SK-N-SH (cell line): ENCODE results near the gene EVC. TPM values are rescaled to one million over a fixed set of nuclear protein-coding genes. Genes with fewer than 3 reads are reported as not detected.

Experiments
- CTCF ChIA-PET: fragments of 300-600, 350-600 bp; formaldehyde crosslinking; extraction: SDS; loops from one replicate; lab custom pipeline; 2021; lab: Yijun Ruan, JAX
- POLR2A ChIA-PET: fragments of 350-600 bp; sonication (Branson Sonifier 250); formaldehyde crosslinking; extraction: SDS; loops from one replicate; lab custom pipeline; 2020; ENCODE audit warnings: antibody characterized with exemption, inconsistent platforms; lab: Yijun Ruan, JAX
- DNase-seq: peaks from one replicate; pipeline ENCODE4 v3.0.0; 2012
- H2AFZ ChIP-seq: fragments of 200-600 bp; sonication (generic); 2 replicates; pipeline ENCODE4 v1.8.1; 2016; ENCODE audit warnings: antibody characterized with exemption, mild to moderate bottlenecking, low read depth
- H3F3A ChIP-seq: fragments of 200-600 bp; sonication (generic); replicated peaks from 2 replicates; pipeline ENCODE3; 2016; ENCODE audit warnings: antibody characterized with exemption, mild to moderate bottlenecking; ENCODE audit not compliant: insufficient read depth
- H3K27ac ChIP-seq, 2 experiments: fragments of 200-500 bp in 1 of 2; fragments of 200-600 bp in 1 of 2; sonication (Bioruptor generic) in 1 of 2; sonication (generic), shearing (Covaris generic) in 1 of 2; 2 replicates each; pipeline versions ENCODE4 v1.5.1 to v1.6.1; 2014 to 2016; ENCODE audit warnings: low read depth in 2 of 2, inconsistent platforms in 1 of 2, low read length in 1 of 2, mild to moderate bottlenecking in 1 of 2, mixed read lengths in 1 of 2
- H3K27me3 ChIP-seq: fragments of 200-600 bp; sonication (generic), shearing (Covaris generic); 2 replicates; pipeline ENCODE4 v1.6.1; 2016; ENCODE audit warnings: mixed run types; ENCODE audit not compliant: insufficient read depth
- H3K36me3 ChIP-seq, 2 experiments: fragments of 200-500 bp in 1 of 2; fragments of 200-600 bp in 1 of 2; sonication (Bioruptor generic) in 1 of 2; sonication (generic) in 1 of 2; replicated peaks in 1 of 2; 2 replicates each; pipeline versions ENCODE3 to v1.5.1; 2014 to 2016; ENCODE audit warnings: low read length in 1 of 2, mild to moderate bottlenecking in 1 of 2; ENCODE audit not compliant: insufficient read depth in 2 of 2, control insufficient read depth in 1 of 2
- H3K4me1 ChIP-seq, 2 experiments: fragments of 200-500 bp in 1 of 2; fragments of 200-600 bp in 1 of 2; sonication (Bioruptor generic) in 1 of 2; sonication (generic), shearing (Covaris generic) in 1 of 2; 2 replicates each; pipeline versions ENCODE4 v1.5.1 to v1.6.1; 2014 to 2016; ENCODE audit warnings: low read depth in 1 of 2, low read length in 1 of 2, mixed run types in 1 of 2; ENCODE audit not compliant: insufficient read depth in 2 of 2, control insufficient read depth in 1 of 2
- H3K4me2 ChIP-seq: fragments of 200-600 bp; sonication (generic), shearing (Covaris generic); 2 replicates; pipeline ENCODE4 v1.6.1; 2017; ENCODE audit warnings: mixed run types
- H3K4me3 ChIP-seq, 2 experiments: fragments of 200-500 bp in 1 of 2; fragments of 200-600 bp in 1 of 2; sonication (Bioruptor generic) in 1 of 2; sonication (generic), shearing (Covaris generic) in 1 of 2; 2 replicates each; pipeline versions ENCODE4 v1.5.1 to v1.8.1; 2014 to 2016; ENCODE audit warnings: low read depth in 2 of 2, inconsistent platforms in 1 of 2, low read length in 1 of 2, mild to moderate bottlenecking in 1 of 2, mixed read lengths in 1 of 2, moderate library complexity in 1 of 2
- H3K79me2 ChIP-seq: fragments of 200-600 bp; sonication (generic); 2 replicates; pipeline ENCODE4 v1.8.1; 2017; ENCODE audit warnings: mild to moderate bottlenecking; ENCODE audit not compliant: insufficient read depth
- H3K9ac ChIP-seq: fragments of 200-600 bp; sonication (generic); 2 replicates; pipeline ENCODE4 v1.6.1; 2017; ENCODE audit warnings: mixed run types
- H3K9me2 ChIP-seq: fragments of 200-600 bp; sonication (generic); 2 replicates; pipeline ENCODE4 v1.6.1; 2017; ENCODE audit warnings: mixed run types
- H3K9me3 ChIP-seq: fragments of 200-600 bp; sonication (generic); 2 replicates; pipeline ENCODE4 v1.6.1; 2017; ENCODE audit warnings: mixed run types, mild to moderate bottlenecking, moderate library complexity
- H4K20me1 ChIP-seq: fragments of 200-600 bp; sonication (generic); 2 replicates; pipeline ENCODE4 v1.6.1; 2017; ENCODE audit warnings: mild to moderate bottlenecking, mixed run types; ENCODE audit not compliant: insufficient read depth
- CHD2 ChIP-seq: fragments of 150-350 bp; IDR thresholded peaks from 2 replicates; pipeline ENCODE4 v1.6.1; 2018; ENCODE audit warnings: low read length; ENCODE audit not compliant: partially characterized antibody
- ELF1 ChIP-seq: IDR thresholded peaks from 2 replicates; pipeline ENCODE4 v1.4.0; 2012
- EP300 ChIP-seq, 2 experiments: IDR thresholded peaks; 2 replicates each; pipeline versions ENCODE4 v1.4.0 to v1.6.1; 2012; ENCODE audit warnings: borderline replicate concordance in 1 of 2, low read depth in 1 of 2, low read length in 1 of 2
- FOSL2 ChIP-seq: IDR thresholded peaks from 2 replicates; pipeline ENCODE4 v1.4.0; 2012; ENCODE audit warnings: low read depth, mild to moderate bottlenecking, moderate library complexity, borderline replicate concordance
- FOXM1 ChIP-seq: IDR thresholded peaks from 2 replicates; pipeline ENCODE4 v1.4.0; 2012; ENCODE audit warnings: low read depth, mild to moderate bottlenecking
- GATA2 ChIP-seq: sonication (generic); formaldehyde crosslinking; IDR thresholded peaks from 2 replicates; pipeline ENCODE4 v1.5.0; 2020; ENCODE audit warnings: mild to moderate bottlenecking, missing genetic modification reagents
- JUND ChIP-seq: IDR thresholded peaks from 2 replicates; pipeline ENCODE4 v1.4.0; 2012
- MEF2A ChIP-seq: IDR thresholded peaks from 2 replicates; pipeline ENCODE4 v1.4.0; 2012; ENCODE audit warnings: low read depth, borderline replicate concordance
- MXI1 ChIP-seq: IDR thresholded peaks from 2 replicates; pipeline ENCODE4 v1.6.1; 2012; ENCODE audit warnings: mild to moderate bottlenecking, low read depth, low read length, improper control_type of control experiment
- NFIC ChIP-seq: IDR thresholded peaks from 2 replicates; pipeline ENCODE4 v1.4.0; 2012; ENCODE audit warnings: borderline replicate concordance
- NRF1 ChIP-seq: IDR thresholded peaks from 2 replicates; pipeline ENCODE4 v1.6.1; 2012; ENCODE audit warnings: low read depth, mild to moderate bottlenecking, low read length
- PBX3 ChIP-seq: IDR thresholded peaks from 2 replicates; pipeline ENCODE4; 2012
- POLR2AphosphoS5 ChIP-seq: IDR thresholded peaks from 2 replicates; pipeline ENCODE4 v1.6.1; 2012; ENCODE audit warnings: low read depth, low read length
- RAD21 ChIP-seq: IDR thresholded peaks from 2 replicates; pipeline ENCODE4 v1.6.1; 2012; ENCODE audit warnings: mild to moderate bottlenecking, low read length
- RFX5 ChIP-seq: IDR thresholded peaks from 2 replicates; pipeline ENCODE4 v1.6.1; 2012; ENCODE audit warnings: mild to moderate bottlenecking, improper control_type of control experiment, low read length
- SIN3A ChIP-seq: IDR thresholded peaks from 2 replicates; pipeline ENCODE4 v1.6.1; 2012; ENCODE audit warnings: low read depth, mild to moderate bottlenecking, low read length, moderate library complexity, borderline replicate concordance
- SMC3 ChIP-seq: IDR thresholded peaks from 2 replicates; pipeline ENCODE4 v1.6.1; 2012; ENCODE audit warnings: low read depth, low read length, improper control_type of control experiment
- TAF1 ChIP-seq: IDR thresholded peaks from 2 replicates; pipeline ENCODE4 v1.6.1; 2012; ENCODE audit warnings: low read depth, mild to moderate bottlenecking, low read length, moderate library complexity, borderline replicate concordance
- TCF12 ChIP-seq: IDR thresholded peaks from 2 replicates; pipeline ENCODE4 v1.4.0; 2012
- TEAD4 ChIP-seq: IDR thresholded peaks from 2 replicates; pipeline ENCODE4 v1.4.0; 2012; ENCODE audit warnings: mild to moderate bottlenecking, borderline replicate concordance; ENCODE audit not compliant: insufficient read depth
- ZBTB33 ChIP-seq: IDR thresholded peaks from 2 replicates; pipeline ENCODE4 v1.4.0; 2012; ENCODE audit warnings: low read depth, borderline replicate concordance
- WGBS: methylation state at CpG from one replicate; pipeline ENCODE4 v1.1.6; 2017; ENCODE audit warnings: low lambda C conversion rate; 5-methylcytosine and 5-hydroxymethylcytosine counted together
- polyA plus RNA-seq, 3 experiments: library from polyadenylated mRNA; depleted of rRNA; stranded (reverse); fragments of >200 nt; gene quantifications; 2 replicates each; pipeline ENCODE4 v1.2.3, GENCODE V29; 2012
- TF ChIP-seq, protein P1 (sequence below): fragments of 150-350 bp; IDR thresholded peaks from 2 replicates; pipeline ENCODE4 v1.6.1; 2017; ENCODE audit warnings: antibody characterized with exemption, low read length, low read depth, borderline replicate concordance
- TF ChIP-seq, protein P2 (sequence below): fragments of 150-350 bp; IDR thresholded peaks from 2 replicates; pipeline ENCODE4 v1.6.1; 2016; ENCODE audit warnings: mild to moderate bottlenecking, low read depth, low read length

The EVC gene
- polyA plus RNA-seq, 1 of the 3 experiments (the other 2 are of a cell fraction): 3.8 TPM

- TF ChIP-seq TEAD4: no peak
- no peak for TF ChIP-seq FOSL2
- no peak for TF ChIP-seq NRF1
- no peak for TF ChIP-seq MEF2A
- TF ChIP-seq CHD2: no peak
- no peak for TF ChIP-seq SMC3
Observed at GRCh38 chr4:5720157-5720850, 9.3 kb downstream of the EVC start (continued).

DNA sequence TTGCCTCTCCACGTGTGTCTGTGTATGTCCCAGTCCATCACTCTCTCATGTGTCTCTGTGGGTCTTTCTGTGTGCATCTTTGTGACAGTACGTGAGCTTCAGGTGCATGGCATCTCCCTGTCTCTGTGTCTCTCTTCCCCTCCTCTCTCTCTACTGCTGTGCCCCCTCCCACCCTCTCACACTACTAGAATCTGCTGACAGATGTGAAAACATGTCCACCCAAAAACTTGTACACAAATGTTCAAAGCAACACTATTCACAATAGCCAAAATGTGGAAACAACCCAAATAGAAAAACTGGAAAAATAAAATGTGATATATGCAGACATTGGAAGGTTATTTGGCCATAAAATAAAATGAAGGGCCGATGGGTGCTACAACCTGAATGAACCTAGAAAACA, 10.0 kb downstream of the EVC start:
- no peaks in the 10 kb centered on the region for H3K9me3 ChIP-seq
- no peaks in the 10 kb centered on the region for H3F3A ChIP-seq
- WGBS: 95% methylated on average over 3 of the region's 3 CpGs
- H4K20me1 ChIP-seq: no peaks in the 10 kb centered on the region
- TF ChIP-seq SMC3 (no peak), TCF12 (no peak), RAD21 (no peak), TAF1 (no peak), NFIC (no peak), EP300 (IDR thresholded peaks at IDR 0.05; ENCODE audit: borderline replicate concordance in 1 of 2, low read depth in 1 of 2, low read length in 1 of 2) (no peak), MXI1 (no peak), POLR2AphosphoS5 (no peak), RFX5 (no peak)
- H2AFZ ChIP-seq: no peak overlapping the region
- H3K27ac ChIP-seq: no peak overlapping the region
- no peaks in the 10 kb centered on the region for H3K4me1 ChIP-seq
- ChIA-PET POLR2A (no interaction called here), CTCF (interaction anchor here (1.2 kb wide), 1 partner anchor 321 kb away, joined by 3 read pairs; no protein-coding TSS in a partner anchor)
- no peaks in the 10 kb centered on the region for H3K27me3 ChIP-seq
- H3K4me2 ChIP-seq: no peak overlapping the region
- peaks cover 35% of the 10 kb centered on the region; the same call in 1 of the 2 replicates for H3K79me2 ChIP-seq
- no peak overlapping the region for H3K4me3 ChIP-seq
- H3K9ac ChIP-seq: no peak overlapping the region
- no peaks in the 10 kb centered on the region for H3K9me2 ChIP-seq
- no peak for DNase-seq
- H3K36me3 ChIP-seq: peaks cover 15 to 16% of the 10 kb centered on the region in 2 experiments

- peaks cover 25% of the 10 kb centered on the region for H3K79me2 ChIP-seq
- POLR2A ChIA-PET: no interaction called here
- TF ChIP-seq, protein P1, sequence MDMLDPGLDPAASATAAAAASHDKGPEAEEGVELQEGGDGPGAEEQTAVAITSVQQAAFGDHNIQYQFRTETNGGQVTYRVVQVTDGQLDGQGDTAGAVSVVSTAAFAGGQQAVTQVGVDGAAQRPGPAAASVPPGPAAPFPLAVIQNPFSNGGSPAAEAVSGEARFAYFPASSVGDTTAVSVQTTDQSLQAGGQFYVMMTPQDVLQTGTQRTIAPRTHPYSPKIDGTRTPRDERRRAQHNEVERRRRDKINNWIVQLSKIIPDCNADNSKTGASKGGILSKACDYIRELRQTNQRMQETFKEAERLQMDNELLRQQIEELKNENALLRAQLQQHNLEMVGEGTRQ: no peak
- TF ChIP-seq TAF1: no peak
- no peak for TF ChIP-seq SIN3A
- TF ChIP-seq JUND: no peak
- TF ChIP-seq ZBTB33: no peak
- no peak for TF ChIP-seq ELF1
- TF ChIP-seq MXI1: no peak
- TF ChIP-seq PBX3: no peak
- TF ChIP-seq NRF1: no peak
- TF ChIP-seq, protein P2, sequence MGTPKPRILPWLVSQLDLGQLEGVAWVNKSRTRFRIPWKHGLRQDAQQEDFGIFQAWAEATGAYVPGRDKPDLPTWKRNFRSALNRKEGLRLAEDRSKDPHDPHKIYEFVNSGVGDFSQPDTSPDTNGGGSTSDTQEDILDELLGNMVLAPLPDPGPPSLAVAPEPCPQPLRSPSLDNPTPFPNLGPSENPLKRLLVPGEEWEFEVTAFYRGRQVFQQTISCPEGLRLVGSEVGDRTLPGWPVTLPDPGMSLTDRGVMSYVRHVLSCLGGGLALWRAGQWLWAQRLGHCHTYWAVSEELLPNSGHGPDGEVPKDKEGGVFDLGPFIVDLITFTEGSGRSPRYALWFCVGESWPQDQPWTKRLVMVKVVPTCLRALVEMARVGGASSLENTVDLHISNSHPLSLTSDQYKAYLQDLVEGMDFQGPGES: no peak
- TF ChIP-seq GATA2 (CRISPR knock-in tag): no peak
- no peak for TF ChIP-seq FOXM1
Observed at GRCh38 chr4:5721923-5722322, 10.9 kb downstream of the EVC start.

More at GRCh38 chr4:5721923-5722322, 10.9 kb downstream of the EVC start:
- CTCF ChIA-PET: interaction anchor here (0.7 to 1.0 kb wide), 2 partner anchors 69 to 144 kb away, joined by 3 read pairs; no protein-coding TSS in a partner anchor
- Histone ChIP-seq H3K27ac (no peak overlapping the region), H3K4me3 (no peak overlapping the region), H3K36me3 (peaks cover 18 to 20% of the 10 kb centered on the region in 2 experiments), H3K9me2 (no peaks in the 10 kb centered on the region), H3K4me2 (no peak overlapping the region), H3K4me1 (no peaks in the 10 kb centered on the region), H2AFZ (no peak overlapping the region), H3F3A (no peaks in the 10 kb centered on the region), H3K27me3 (no peaks in the 10 kb centered on the region), H4K20me1 (no peaks in the 10 kb centered on the region), H3K9me3 (no peaks in the 10 kb centered on the region), H3K9ac (no peak overlapping the region)
- no peak for DNase-seq
- WGBS: 83% methylated on average over 5 of the region's 5 CpGs
